Fibroblast of skin of right biceps (primary cell): ENCODE results near the gene NEK1.

Experiments used
- DNase-seq: peaks from one replicate; pipeline ENCODE4 v3.0.0-alpha.2; 2013

The NEK1 gene

GRCh38 chr4:169352360-169352759 lies 260.0 kb downstream of the NEK1 start:
- DNase-seq = no peak

- no peak for DNase-seq
Measured at GRCh38 chr4:169351872-169352271, 260.5 kb downstream of the NEK1 start.

GRCh38 chr4:169348541-169348940 lies 263.8 kb downstream of the NEK1 start:
- no peak for DNase-seq

- no peak for DNase-seq
Measured at GRCh38 chr4:169346840-169347239, 265.5 kb downstream of the NEK1 start.

GRCh38 chr4:169345316-169345721 lies 267.1 kb downstream of the NEK1 start:
- DNase-seq = peak; percentile 85
